Fibroblast of skin of back (primary cell): ENCODE measurements around the gene PPARA.

ENCODE experiments used
- DNase-seq: peaks from one replicate; pipeline ENCODE4 v3.0.0-alpha.2; 2013

The PPARA gene

DNA sequence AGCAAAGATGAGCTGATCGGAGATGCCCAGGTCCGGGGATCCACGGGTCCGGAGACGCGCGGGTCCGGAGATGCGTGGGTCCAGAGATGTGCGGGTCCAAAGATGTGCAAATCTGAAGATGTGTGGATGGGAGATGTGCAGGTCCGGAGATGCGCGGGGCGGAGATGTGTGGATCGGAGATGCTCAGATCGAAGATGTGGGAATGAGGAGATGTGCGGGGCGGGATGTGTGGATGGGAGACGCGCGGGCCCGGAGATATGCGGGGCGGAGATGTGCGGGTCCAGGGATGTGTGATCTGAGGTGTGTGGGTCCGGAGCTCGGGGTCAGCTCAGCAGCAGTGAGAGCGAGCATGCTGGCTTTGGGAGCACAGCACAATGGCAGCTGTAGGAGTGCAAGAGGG, 64.3 kb downstream of the PPARA start:
- no peak for DNase-seq

- no peak for DNase-seq
Observed at GRCh38 chr22:46219636-46220035, 69.3 kb downstream of the PPARA start.

DNA sequence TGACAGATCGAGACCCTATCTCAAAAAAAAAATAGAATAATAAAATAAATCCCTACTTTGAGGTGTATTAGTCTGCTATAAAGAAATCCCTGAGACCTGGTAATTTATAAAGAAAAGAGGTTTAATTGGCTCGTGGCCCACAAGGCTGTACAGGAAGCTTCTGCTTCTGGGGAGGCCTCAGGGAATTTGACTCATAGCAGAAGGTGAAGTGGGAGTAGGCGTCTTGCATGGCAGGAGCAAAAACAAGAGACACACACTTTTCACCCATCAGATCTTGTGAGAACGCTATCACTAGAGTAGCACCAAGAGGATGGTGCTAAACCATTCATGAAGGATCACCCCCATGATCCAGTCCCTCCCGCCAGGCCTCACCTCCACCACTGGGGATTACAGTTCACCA, 70.6 kb downstream of the PPARA start:
- no peak for DNase-seq

DNA sequence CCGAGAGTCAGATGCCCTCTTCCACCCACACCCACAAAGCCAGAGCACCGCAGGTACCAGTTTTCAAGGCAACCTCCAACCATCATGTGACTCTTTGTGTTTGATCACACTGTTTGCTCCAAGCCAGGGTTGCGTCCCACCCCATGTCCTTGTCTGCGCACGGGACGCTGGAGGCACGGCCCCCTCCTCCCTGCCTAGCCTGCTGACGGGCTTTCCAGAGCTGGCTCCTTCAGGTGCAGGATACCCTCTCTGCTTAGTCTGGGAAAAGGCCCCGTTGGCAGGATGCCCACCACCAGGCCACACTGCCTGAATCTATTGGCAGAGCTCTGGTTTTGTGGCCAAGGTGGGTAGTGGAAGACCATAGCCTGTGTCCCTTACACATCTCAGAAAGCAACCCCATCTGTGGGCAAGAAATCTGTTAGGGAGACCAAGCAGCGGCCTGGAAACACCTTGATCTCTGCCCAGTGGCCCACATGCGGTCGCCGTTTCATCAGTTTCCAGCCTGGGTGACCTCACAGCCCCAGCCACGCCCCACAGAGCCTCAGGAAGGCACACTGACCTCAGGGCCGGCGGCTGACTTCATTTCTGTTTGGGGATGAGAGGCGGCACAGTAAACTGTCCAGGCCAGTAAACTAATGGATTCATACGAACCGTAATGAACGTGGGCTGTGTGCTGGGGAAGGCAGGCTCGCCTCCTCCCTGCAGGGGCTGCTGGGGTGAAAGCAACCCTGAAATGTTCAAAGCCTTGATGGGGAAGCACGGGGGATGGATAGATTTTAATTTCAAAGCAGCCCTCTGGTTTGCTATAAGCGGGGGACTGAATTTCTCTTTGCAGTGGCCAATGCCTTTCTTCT, 73.9 kb downstream of the PPARA start:
- no peak for DNase-seq

- no peak for DNase-seq
Observed at GRCh38 chr22:46224898-46225290, 74.6 kb downstream of the PPARA start.

DNA sequence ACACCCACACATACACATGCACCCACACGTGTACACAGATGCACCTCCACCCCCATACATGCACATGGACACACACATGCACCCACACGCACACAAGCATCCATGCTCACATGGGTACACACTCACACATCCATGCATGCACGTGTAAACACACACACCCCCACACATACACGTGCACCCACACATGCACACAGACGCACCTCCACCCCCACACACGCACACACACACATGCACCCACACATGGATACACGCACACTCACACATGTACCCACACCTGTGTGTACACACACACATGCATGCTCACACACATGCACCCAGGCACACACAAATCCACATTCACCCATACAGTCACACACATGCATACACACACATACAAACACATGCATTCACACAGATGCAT, 75.3 kb downstream of the PPARA start:
- no peak for DNase-seq

- DNase-seq = no peak
Observed at GRCh38 chr22:46226577-46226976, 76.3 kb downstream of the PPARA start.

GRCh38 chr22:46229701-46230100, 79.4 kb downstream of the PPARA start:
- DNase-seq = no peak

DNA sequence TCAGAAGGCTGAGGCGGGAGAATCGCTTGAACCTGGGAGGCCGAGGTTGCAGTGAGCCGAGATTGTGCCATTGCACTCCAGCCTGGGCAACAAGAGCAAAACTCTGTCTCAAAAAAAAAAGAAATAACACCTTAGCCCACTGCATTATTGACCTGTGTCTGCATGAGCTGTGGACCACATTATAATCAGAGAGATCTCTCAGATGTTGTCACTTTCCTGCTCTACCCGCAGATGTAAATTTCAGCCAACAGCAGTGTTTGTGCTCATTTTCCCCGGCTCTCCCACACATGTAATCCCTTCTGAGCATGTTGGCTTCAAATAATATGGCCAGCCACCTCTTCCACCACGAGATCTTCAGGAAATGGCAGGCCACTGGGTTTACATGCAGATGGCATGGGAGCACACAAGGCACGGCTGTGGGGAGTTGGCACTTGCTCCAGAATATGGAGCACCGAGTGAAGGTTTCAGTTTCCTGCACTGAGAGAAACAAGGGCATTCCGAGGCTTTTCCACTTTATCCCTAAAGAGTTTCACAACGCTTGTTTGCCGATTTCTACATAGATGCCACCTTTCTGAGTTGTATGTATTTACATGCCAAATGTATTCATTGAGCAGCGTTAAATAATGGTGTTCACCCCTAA, 80.1 kb downstream of the PPARA start:
- no peak for DNase-seq

DNA sequence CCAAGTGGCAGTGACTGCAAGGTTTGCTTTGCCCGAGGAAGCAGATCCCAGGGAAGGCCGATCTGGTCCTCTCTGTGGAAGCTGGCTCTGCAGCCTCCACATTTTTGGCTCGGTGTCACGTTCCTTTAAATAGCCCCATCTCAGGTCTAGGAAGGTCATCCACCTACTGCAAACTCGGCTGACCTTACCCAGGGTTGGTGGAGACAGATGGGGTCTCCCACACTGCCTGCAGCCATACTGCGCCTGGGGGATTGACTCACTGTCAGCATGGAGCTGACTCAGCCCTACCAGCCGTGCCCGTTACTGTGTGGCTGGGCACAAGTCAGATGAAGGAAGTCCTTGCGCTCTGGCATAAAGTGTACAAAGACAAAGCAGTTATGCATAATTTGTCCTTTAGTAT, 82.9 kb downstream of the PPARA start:
- DNase-seq = peak; percentile 65

DNA sequence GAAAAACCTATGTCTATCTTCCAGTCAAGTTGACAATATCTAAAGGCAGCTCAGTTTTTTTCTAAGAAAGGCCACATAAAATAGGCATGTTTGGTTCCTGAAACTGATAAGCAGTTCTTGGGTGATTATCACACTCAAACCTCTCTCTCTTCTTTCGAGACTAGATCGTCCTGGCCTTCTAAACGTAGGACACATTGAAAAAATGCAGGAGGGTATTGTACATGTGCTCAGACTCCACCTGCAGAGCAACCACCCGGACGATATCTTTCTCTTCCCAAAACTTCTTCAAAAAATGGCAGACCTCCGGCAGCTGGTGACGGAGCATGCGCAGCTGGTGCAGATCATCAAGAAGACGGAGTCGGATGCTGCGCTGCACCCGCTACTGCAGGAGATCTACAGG, 84.6 kb downstream of the PPARA start:
- no peak for DNase-seq

- no peak for DNase-seq
Observed at GRCh38 chr22:46237453-46238124, 87.3 kb downstream of the PPARA start.

DNA sequence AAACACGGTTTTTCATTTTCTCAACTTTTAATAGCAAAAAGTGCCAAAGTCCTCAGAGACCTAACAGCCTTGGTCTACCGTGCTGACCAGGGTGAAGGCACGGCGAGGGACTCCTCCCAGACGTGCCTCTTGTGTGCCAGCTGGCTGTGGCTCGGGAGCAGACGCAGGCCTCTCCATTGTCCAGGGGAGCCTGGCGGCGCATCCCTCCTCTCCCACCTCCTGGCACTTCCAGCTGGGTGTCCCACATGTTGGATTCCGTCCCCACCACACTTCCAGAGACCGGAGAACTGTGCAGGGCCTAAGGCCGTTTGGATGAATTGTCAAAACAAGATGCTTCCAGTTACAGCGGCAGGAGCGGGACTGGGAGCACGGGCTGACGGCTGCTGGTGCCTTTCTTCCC, 88.2 kb downstream of the PPARA start:
- no peak for DNase-seq

DNA sequence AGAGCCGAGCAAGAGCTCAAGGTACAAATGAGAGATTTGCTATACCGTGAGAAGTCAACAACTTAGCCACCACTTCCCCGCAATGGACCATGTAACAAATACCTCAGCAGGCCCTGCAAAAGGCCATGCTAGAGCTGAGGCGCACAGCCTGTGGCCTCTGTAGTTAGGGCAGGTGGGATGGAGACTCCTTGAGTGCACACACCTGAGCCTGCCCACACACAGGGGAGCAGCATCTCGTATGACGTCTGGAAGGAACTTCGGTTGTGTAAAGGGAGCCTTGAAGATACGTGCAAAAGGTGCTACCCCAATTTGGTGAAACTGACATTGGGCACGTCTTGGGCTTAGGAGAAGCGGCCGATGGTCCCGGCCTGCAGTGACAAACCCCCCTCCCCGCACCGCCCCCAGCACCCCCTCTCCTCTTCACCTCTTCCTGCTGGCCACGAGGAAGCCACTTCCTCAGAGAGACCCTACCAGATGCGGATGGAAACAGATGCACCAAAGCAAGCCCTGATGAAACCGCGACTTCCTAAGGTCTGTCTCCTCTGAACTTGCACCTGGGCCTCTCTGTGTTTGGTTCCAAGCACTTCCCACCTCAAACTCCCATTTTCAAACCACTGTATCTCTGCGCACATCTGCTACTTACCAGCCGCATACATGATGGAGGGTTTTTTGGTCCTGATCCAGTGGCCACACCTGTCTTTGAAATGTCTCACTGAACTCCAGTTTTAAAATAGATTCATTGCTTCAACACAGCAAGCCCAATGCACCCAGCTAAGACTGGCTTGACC, 89.1 kb downstream of the PPARA start:
- DNase-seq = no peak

DNA sequence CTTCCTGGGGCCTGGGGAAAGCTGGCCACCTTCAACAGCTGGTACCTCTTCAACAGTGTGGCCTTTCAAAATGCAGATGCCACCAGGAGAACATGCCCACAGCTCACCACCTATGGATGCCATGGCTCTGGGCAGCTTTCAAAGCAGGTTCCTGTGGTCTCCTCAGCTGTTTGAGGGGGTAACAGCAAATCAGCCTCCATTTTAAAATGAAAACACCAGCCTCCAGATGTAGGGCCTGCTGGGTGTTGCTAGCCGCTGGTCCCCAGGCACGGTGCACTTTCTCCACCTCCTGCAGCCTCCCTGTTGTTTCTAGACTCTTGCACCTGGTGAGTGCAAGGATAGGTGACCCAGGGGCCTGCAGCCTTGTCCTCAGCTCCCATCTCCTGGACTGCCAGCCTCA, 89.7 kb downstream of the PPARA start:
- DNase-seq = no peak

GRCh38 chr22:46240506-46240905, 90.2 kb downstream of the PPARA start:
- DNase-seq = no peak

GRCh38 chr22:46240907-46241306, 90.6 kb downstream of the PPARA start:
- no peak for DNase-seq

DNA sequence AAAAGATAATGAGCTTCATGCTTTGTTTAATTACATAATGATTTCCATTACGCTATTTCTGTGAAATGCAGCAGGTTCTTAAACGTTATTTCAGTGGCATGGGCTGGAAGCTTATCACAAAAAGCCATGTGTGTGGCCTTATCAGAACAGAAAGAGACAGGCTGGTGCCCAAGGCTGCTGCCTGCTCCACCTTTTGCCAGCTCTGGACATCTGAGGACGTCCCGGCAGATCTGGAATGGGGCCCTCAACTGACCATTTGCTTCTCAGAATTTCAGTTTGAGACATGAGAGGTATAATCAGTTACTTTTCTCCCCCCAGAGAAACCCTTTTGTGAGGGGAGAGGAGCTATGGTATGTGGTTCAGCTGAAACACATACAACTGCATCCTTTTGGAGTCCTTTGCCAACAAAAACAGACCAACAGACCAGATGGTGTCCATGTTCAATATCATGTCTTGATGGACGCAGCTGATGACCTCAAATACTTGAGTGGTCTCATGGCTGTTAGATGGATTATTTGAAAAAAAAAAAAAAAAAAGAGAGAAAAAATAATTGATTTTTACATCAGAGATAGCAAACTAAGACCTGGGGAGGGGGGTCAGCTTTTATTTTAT, 91.2 kb downstream of the PPARA start:
- no peak for DNase-seq

DNA sequence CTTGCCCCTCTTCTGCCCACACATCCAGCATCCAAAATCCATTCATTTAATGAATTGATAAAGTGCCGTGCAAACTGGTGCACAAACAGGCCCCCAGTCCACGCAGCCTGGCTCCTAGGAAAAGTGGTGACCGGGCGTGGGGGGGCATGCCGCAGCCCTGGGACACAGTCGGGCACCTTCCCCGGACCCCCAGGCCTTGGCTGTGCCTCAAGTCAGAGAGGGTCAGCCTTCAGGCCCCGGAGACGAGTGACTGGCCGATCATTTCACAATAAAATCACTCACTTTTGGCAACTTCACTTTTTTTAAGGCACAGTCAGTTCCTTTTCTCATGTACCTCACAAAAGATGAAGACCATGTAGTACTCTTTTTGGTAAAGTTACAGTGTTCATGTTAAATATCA, 91.8 kb downstream of the PPARA start:
- no peak for DNase-seq

- DNase-seq = no peak
Observed at GRCh38 chr22:46244771-46245170, 94.4 kb downstream of the PPARA start.

DNA sequence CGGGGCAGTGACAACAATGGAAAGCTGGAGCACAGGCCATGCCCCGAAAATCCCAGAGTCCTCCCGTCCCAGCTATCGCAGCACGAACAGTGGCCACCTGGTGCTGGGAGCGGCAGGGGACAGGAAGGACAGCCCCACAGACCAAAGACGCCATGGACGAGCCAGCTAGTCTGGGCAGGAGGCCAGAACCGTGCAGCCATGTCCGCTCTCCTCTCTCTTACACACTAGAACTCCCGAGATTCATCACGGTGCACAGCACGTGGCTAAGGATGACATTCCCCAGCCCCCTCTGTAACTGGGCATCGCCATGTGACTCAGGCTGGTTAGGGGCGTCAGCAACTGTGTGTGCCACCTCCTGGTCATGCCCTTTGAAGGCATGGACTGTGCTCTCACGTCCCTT, 95.2 kb downstream of the PPARA start:
- DNase-seq = no peak

DNA sequence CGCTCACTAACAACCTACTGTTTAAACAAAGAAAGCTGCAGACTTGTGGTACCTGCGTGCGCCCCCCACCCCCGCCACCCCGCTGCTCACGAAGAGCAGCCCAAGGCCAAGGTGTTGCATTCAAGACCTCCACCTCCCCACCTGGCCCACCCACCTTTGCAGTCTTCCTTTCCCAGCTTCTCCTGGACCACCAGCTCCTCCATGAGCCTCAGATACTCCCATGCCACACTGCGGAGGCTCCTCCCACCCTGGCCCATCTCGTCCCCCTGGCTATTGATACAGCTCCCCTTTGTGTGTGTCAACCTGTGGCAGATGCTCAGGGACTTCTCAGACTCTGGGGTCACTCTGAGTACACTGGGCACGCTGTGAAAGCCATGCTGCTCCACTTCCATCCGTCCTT, 95.9 kb downstream of the PPARA start:
- no peak for DNase-seq
